Myocyte (in vitro differentiated cells): ENCODE results near the gene PORCN. TPM values are rescaled to one million over a fixed set of nuclear protein-coding genes. Genes with fewer than 3 reads are reported as not detected.
"Not testable (repeated sequence)": the region's sequence is repeated elsewhere in the genome, so short reads cannot be mapped to it uniquely, and the experiment has no call there.

Experiments
- DNase-seq: peaks from one replicate; pipeline ENCODE4 v3.0.0-alpha.2; 2012; ENCODE audit warnings: low read depth
- total RNA-seq: library from RNA; depleted of rRNA; stranded (reverse); fragments of >200 nt; gene quantifications from 2 replicates; pipeline ENCODE4 v1.2.3, GENCODE V29; 2014

PORCN gene
- total RNA-seq, 1 donor from 2014 or later, result 33.1 TPM

DNA sequence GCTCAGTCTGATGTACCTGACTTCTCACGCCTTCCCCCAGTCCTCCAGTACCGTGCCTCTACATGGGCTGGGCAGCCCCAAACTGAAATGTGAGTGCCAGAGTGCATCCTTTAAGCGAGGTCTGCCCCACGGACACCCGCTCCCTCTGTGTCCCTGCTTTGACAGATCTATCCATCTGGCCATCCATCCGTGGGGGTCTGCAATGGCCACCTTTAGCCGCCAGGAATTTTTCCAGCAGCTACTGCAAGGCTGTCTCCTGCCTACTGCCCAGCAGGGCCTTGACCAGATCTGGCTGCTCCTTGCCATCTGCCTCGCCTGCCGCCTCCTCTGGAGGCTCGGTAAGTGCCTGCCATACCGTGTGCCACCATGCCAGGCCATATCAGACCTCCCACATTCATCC is 827 bp downstream of the PORCN start:
- no peak for DNase-seq

DNA sequence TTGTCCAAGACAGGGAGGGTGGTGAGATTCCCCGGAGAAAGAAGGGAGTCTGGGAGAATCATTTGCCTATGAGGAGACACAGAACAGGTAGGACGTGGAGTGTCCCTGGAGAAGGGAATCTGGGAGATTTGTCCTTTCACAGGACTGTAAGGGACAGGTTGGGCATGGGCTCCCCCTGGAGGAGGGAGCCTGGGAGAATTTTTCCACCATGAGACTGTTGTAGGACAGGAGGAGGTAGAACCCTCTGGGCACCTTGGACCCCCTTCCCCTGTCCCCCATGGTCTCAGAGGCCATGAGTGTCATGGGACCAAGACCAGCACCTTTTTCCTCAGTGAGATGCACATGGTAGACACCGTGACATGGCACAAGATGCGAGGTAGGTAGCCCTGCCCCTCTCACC is 2.8 kb downstream of the PORCN start:
- DNase-seq, result no peak

DNA sequence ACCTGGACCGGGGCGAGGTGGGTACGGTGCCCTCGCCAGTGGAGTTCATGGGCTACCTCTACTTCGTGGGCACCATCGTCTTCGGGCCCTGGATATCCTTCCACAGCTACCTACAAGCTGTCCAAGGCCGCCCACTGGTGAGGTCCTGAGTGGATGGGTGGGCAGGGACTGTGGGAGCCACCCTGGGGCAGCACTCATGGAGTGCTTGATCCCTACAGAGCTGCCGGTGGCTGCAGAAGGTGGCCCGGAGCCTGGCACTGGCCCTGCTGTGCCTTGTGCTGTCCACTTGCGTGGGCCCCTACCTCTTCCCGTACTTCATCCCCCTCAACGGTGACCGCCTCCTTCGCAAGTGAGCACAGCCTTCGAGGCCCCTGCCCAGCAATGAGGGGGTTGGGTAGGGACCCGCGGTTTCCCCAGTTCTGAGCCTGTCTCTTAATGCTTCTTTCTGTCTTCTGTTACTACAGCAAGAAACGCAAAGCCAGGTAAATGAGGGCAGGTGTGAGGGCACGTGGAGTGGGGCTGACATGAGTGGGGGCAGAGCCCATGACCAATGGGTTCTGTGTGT is 3.7 kb downstream of the PORCN start:
- no peak for DNase-seq

DNA sequence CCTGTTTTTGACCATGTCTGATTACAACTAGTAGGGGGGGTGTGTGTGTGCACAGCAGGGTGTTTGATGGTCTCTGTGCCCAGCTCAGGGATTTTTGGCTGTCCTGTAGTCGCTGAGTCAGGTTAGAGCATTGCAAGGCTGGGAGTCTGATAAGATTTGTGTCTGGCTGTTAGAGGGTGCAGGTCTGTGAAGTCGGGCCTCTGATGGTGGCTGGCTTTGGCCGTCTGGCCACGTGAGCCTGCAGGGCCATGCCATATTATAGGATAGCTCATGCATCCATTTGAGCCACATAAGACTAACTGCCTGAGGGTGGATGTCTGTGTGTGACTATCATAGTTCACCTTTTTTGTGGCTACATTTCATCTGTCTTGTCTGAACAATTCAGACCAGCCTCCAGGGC is 4.9 kb downstream of the PORCN start:
- DNase-seq, result no peak

DNA sequence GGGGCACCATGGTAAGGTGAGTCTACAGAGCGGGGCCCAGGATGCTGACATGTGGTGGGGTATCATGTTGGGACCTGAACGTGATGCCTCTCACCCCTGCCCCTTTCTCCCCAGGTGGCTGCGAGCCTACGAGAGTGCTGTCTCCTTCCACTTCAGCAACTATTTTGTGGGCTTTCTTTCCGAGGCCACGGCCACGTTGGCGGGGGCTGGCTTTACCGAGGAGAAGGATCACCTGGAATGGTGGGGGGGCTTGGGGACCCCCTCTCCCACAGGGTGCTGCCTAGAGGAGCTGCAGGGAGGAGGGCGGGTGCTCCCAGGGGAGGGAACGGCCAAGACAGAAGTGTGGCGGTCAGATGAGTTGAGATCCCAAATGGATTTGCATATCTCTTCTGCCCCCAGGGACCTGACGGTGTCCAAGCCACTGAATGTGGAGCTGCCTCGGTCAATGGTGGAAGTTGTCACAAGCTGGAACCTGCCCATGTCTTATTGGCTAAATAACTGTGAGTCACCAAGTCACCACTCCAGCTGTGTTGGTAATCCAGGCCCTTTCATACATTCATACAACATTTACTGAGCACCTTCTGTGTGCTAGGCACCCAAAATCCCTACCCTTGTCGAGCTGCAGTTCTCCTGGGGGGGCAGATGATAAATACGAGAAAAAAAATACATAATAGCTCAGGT is 5.5 kb downstream of the PORCN start:
- no peak for DNase-seq

DNA sequence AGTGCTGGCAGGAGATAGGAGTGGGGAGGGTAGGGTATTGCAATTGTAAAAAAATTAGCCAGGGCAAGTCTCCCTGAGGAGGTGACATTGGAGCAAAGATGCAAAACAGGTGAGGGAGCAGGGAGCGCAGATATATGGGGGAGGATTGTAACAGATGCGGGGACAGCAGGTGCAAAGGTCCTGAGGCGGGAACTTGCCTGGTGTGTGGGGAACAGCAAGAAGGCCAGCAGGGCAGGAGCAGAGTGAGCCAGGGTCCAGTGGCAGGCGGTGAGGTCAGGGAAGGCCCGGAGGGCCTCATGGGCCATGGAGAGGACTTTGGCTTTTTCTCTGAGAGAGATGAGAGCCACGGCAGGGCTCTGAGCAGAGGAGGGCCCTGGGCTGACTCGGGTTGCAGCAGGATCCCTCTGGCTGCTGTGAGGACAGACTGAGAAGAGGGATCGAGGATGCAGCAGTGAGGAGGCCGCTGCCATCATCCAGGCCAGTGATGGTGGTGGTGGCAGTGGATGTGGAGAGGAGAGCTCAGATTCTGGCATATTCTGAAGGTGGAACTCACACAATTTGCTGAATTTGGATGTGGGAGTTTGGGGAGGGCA is 6.2 kb downstream of the PORCN start:
- no peak for DNase-seq

DNA sequence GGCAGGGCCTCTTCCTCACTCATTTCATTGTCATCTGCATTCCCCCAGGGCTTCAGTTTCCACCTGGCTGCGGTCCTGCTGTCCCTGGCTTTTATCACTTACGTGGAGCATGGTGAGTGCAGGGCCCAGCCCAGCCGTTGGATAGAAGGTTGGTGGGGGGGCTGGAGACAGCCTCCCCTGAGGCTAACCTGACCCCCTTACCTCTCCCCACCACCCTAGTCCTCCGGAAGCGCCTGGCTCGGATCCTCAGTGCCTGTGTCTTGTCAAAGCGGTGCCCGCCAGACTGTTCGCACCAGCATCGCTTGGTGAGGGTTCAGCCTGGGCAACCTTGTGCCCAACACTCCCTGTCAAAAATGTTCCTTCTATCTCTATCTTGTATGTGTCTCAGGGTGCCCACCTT is 7.0 kb downstream of the PORCN start:
- DNase-seq, result no peak

DNA sequence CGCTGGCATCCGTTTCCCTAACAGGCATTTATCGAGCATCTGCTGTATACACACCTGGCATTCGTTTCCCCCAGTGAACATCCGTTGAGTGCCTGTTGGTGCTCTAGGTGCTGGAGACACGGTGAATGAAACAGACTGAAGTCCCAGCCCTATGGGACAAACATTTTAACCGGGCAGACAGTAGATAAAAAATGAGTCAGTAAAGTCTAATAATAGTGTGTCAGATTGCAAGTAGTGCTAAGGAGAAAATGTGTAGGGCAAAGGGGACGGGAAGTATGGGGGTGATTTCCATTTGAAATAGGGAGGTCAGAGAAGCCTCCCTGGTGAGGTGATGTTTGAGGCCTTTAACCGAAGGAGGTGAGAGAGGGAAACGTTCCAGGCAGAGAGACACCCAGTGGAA is 7.5 kb downstream of the PORCN start:
- no peak for DNase-seq

DNA sequence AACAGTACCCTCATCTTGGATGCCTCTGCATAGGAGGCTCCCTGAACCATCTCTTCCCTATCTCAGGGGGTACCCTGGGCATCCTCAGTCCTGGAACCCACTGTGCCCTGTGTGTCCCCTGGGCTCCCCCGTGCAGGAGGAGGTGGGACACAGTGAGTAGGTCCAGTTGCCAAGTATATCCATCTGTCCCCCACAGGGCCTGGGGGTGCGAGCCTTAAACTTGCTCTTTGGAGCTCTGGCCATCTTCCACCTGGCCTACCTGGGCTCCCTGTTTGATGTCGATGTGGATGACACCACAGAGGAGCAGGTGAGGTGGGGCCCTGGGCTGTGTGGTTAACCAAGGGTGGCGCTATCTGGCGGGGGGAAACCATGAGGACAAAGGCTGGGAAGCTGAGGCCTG is 8.2 kb downstream of the PORCN start:
- no peak for DNase-seq

DNA sequence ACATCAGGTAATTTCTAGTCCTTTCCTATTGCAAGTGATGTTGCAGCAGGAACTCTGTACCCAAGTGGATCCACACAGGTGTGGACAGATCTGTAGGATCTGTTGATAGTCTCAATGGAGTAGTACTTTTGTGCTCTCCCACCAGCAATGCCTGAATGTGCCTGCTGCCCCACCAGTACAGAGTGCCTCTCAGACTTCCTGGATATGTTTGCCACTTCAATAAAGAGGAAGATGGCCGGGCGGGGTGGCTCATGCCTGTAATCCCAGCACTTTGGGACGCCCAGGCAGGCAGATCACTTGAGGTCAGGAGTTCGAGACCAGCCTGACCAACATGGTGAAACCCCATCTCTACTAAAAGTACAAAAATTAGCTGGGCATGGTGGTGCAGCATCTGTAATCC is 10.7 kb downstream of the PORCN start:
- not testable (repeated sequence) for DNase-seq

DNA sequence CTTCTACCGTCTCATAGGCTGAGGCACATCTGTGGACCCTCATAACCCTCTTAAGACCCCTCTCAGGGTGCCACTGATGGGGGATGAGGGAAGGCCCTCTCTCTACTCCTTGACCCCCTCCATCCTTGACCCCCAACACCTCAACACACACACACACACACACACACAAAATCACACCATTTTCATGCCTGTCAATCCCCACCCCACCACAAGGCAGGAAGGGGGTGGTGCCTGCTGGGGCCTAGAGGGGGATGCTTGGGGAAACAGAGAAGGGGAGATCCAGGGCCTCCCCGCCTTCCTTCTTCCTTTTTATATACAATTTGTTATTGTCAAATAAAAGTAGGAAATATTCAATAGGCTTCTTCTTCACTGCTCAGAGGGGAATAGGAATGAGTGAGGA is 11.7 kb downstream of the PORCN start:
- no peak for DNase-seq

DNA sequence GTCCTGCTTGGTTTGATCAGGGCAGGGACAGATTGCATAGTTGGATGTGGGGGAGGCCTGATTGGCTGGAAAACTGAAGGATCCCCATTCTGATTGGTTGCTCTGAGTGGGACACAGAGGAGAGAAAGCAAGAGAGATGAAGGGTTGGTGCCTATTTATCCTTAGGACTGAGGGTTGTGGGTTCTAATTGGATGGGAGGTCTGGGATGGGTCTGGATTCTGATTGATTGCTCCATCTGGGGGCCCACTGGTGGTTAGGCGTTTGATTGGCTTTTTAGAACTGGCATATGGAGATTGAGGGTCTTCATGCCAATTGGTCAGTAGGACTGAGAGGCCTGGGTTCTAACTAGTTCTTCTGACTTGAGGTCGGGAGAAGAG is 12.2 kb downstream of the PORCN start:
- no peak for DNase-seq

DNA sequence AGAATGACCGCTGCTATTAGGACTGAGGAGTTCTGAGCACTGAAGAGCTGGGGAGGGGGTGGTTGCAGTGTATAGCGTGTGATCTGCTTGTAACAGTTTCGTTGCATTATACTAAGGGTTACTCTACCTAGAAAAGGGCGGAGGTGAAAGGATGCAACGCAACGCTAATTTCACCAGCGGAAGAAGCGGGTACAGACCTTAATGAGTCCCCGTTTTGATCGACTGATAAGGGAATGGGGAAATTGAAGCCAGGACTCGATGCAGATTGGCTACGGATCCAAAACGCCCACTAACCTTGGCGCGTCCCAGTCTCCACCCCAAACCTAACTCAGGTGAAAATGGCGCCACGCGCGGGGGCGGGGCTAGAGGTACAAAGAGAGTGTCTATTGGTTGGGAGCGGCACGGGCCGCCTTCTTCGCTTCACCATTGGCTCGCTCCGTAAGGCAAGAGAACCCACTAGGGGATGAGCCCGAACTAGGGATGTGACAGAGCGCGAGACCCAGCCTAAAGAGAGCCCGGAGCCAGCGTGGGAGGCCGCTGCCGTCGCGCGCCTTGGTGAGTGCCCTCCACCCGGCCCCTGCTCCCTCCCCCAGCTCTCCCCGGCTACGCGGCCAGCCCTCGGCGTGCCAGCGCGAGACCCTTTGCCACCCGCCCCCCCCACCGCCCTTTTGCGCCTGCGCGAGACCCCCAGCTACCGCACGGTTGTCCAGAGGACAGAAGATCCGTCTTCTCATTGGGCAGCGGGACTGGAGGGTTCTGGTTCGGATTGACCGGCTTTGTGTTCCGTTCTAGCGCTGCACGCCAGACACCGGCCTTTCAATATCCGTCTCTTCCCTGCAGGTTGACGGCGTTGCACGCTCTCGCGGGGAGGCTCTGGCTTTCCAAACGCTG is 12.8 kb downstream of the PORCN start, which contains the start of gene EBP:
TSS of gene EBP (plus strand) at position 456 of the 891 bp plus-strand sequence. CDS start 1,964 bp downstream, outside the sequence.
- peak; percentile 85 for DNase-seq

DNA sequence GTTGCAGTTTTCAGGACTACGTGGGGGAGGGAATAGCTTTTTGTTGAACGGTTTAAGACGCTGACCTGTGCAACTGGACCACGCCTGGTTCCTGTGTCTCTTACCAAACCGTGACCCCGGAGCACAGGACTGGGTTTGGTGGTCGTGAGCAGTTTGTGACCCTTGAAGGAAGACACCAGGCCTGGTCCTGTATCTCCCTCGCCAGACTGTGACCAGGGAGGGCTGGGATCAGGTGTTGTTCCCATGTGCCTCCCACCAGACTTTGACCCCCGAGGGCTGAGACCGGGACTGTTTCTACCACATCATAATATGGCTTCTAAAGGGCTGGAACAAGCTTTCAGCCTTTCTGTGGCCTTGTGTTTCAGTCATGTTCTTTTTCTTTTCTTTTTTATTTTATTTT is 13.5 kb downstream of the PORCN start:
- DNase-seq, result no peak

DNA sequence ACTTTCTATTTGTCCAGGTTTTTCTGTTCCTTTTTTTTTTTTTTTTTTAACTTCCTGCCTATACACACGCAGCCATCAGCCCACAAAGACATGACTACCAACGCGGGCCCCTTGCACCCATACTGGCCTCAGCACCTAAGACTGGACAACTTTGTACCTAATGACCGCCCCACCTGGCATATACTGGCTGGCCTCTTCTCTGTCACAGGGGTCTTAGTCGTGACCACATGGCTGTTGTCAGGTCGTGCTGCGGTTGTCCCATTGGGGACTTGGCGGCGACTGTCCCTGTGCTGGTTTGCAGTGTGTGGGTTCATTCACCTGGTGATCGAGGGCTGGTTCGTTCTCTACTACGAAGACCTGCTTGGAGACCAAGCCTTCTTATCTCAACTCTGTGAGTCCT is 14.9 kb downstream of the PORCN start:
- no peak for DNase-seq

DNA sequence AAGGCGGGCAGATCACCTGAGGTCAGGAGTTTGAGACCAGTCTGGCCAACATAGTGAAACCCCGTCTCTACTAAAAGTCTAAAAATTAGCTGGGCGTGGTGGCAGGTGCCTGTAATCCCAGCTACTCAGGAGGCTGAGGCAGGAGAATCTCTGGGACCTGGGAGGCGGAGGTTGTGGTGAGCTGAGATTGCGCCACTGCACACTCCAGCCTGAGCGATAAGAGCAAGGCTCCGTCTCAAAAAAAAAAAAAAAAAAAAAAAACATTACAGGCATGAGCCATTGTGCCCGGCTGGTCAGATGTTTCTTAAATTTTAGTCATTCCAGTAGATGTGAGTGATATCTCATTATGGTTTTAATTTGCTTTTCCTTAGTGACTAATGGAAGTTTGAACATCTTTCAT is 17.1 kb downstream of the PORCN start:
- not testable (repeated sequence) for DNase-seq

DNA sequence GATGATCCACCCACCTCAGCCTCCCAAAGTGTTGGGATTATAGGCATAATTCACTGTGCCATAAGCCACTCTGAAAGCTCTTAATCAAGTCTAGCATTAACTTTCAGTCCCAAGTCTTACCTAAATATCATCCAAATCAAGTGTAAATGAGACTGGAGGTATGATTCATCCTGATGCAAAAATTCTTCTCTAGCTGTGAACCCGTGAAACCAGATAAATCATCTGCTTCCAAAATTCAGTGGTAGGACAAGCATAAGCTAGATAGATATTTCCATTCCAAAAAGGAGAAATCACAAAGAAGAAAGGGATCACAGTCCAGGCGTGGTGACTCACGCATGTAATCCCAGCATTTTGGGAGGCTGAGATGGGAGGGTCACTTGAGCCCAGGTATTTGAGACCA is 21.9 kb downstream of the PORCN start:
- no peak for DNase-seq

DNA sequence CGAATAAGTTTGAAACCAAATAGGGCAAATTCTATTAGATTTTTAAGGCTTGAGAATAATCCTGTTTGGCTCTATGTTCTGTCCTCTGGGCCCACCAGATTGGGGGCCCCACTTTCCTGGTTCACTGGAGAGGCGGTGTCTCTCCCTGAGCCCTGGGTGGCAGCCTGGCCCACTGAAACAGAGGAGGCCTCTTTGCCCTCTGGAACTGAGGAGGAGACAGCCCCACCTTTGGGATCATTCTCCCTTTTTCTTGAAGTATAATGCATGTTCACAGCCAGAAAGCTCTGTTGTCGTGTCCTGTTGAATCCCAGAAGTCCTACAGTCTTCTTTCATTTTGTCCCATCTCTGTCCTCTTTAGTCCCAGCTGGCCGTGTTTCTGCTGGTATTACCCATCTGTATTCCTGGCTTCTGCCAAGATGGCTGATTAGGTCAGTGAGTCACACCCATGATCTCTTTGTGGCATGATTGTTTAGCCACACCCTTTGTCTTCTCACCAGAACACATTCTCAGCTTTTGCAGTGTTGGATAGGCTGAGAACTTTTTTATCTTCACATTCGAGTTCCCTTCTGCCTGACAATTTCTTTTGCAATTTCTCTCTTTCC is 22.7 kb downstream of the PORCN start:
- peak; percentile 82 for DNase-seq

DNA sequence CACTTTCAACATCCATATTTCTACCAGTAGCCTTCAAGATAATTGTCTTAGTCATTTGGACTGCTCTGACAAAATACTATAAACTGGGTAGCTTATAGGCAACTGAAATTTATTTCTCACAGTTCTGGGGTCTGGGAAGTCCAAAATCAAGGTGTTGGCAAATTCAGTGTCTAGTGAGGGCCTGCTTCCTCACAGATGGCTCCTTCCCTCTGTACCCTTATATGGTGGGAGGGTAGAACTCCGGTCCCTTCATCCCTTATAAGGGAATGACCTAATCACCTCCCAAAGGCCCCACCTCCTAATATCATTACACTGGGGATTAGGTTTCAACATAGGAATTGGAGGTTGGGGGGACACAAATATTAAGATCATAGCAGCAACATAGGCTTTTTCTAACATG is 23.4 kb downstream of the PORCN start:
- DNase-seq, result peak; percentile 35

DNA sequence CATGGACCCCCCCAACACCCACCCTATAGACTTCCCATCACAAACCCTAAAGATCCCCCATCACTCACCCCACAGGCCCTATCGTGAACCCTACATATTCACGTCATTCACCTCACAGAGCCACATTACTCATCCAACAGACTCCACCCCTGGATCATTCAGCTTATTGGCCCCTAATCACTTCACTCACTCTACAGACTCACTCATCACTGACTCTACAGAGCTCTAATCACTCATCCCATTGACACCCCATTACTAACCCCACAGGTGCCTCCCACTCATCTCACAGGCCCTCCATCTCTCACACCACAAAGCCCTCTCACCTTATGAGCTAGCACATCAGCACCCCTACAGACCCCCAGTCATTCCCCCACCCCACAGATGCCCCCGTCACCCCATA is 24.4 kb downstream of the PORCN start:
- no peak for DNase-seq

DNA sequence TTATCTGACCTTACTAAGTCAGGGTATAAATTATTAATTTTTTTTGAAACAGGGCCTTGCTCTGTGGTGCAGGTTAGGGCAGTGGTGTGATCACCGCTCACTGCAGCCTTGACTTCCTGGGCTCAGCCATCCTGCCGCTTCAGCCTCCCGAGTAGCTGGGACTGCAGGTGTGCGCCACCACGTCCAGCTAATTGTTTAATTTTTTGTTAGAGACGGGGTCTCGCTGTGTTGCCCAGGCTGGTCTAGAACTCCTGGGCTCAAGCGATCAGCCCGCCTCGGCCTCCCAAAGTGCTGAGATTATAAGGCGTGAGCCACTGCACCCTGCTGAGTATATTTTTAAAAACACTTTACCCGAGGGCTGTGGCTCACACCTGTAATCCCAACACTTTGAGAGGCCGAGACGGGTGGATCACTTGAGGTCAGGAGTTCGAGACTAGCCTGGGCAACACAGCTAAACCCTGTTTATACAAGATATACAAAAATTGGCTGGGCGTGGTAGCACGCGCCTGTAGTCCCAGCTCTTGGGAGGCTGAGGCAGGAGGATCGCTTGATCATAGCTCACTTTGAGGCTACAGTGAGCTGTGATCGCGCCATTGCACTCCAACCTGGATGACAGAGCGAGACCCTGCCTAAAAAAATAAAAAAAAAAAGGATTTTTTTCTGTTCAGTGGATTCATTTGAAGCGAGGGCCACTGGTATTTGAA is 30.0 kb downstream of the PORCN start:
- no peak for DNase-seq
